H1 (cell line): Measurements from ENCODE around the gene NOS1AP. TPM values are rescaled to one million over a fixed set of nuclear protein-coding genes. Genes with fewer than 3 reads are reported as not detected.

Experiments used
- CEBPB ChIP-seq: IDR thresholded peaks from 2 replicates; pipeline ENCODE4 v1.6.1; 2012; ENCODE audit warnings: low read depth, low read length
- GABPA ChIP-seq: IDR thresholded peaks from 2 replicates; pipeline ENCODE4 v1.6.1; 2011; ENCODE audit warnings: mild to moderate bottlenecking, low read length, moderate library complexity, borderline replicate concordance; ENCODE audit not compliant: insufficient read depth
- RFX5 ChIP-seq: IDR thresholded peaks from 2 replicates; pipeline ENCODE4 v1.6.1; 2011; ENCODE audit warnings: low read depth, low read length, improper control_type of control experiment, borderline replicate concordance
- RXRA ChIP-seq: IDR thresholded peaks from 2 replicates; pipeline ENCODE4 v1.6.1; 2011; ENCODE audit warnings: low read depth, mild to moderate bottlenecking, low read length, moderate library complexity; ENCODE audit not compliant: insufficient read depth
- TEAD4 ChIP-seq: IDR thresholded peaks from 2 replicates; pipeline ENCODE4 v1.6.1; 2012; ENCODE audit warnings: low read depth, low read length, inconsistent platforms, mixed read lengths
- polyA plus RNA-seq, 7 experiments: library from polyadenylated mRNA; depleted of rRNA in 3 of 7; stranded (reverse) in 5 of 7; unstranded in 2 of 7; fragments of >200 nt in 5 of 7; fragments of 200-250 nt in 2 of 7; gene quantifications; 1 replicate in 5 of 7; 2 replicates in 1 of 7; 4 replicates in 1 of 7; pipeline versions ENCODE4 v1.2.1 to v1.2.3, GENCODE V29; 2011 to 2013; ENCODE audit warnings: missing spikeins in 2 of 7, mixed read lengths in 2 of 7
- total RNA-seq: library from RNA; stranded (reverse); fragmentation: NEBNext Ultra II Directional; extraction: Animal tissue kit (Norgen Biotek cat#: 25700); gene quantifications from 2 replicates; pipeline ENCODE4 v1.2.1, GENCODE V29; 2021

NOS1AP gene
- total and polyA plus RNA-seq, 2 of the 8 experiments (the other 6 are each of a cell fraction or from before 2014, with no cell fraction given) = 2.4 to 12.1 TPM

DNA sequence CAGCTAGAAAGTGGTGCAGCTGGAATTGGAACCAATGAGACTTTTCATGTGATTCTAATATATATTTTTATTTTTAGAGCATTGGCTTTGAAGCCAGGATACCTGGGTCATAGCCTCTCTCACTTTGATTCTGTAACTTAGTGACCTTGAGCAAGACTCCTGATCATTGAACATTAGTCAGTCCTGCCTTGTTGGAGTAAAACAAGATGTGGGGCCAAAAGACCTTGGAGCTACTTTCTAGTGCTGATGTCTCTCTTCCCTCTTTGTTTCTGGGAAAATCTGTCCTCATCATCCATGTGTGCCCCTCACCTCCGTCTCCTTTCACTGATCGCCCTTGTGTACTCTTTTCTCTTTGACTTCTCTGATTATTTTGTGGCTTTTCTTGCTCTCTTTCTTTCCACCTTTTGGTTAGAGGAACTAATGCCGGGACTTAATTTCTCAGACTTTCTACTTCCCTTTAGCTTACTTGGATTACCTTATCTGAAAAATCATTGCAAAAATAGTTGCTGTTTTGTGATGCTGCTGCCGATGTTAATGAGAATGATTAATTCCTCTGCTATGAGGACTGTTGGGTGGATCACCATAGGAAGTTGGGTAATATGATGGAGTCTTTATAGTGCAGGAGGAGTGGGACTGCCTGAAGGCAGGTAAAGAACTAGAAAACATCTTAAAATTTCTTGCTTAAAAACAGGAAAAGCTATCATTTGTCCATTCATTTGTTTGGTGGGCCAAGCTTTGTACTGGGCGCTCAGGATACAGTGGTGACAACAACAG, 72.0 kb downstream of the NOS1AP start (continued):
- TF ChIP-seq GABPA = no peak
- no peak for TF ChIP-seq TEAD4
- TF ChIP-seq CEBPB = no peak
- no peak for TF ChIP-seq RXRA
- TF ChIP-seq RFX5 = no peak
